HepG2 (cell line): Measurements from ENCODE around the gene SLC17A5. TPM values are rescaled to one million over a fixed set of nuclear protein-coding genes. Genes with fewer than 3 reads are reported as not detected.

Source experiments
- FOXK1 ChIP-seq: sonication (generic); formaldehyde crosslinking; IDR thresholded peaks from 2 replicates; pipeline ENCODE4 v1.4.0; 2020; ENCODE audit warnings: low read depth, missing genetic modification reagents, borderline replicate concordance
- MBNL3 ChIP-seq: fragments of 250-450 bp; sonication (Bioruptor Pico); conservative IDR thresholded peaks from 2 replicates; pipeline ENCODE4 v1.8.0; 2022; ENCODE audit warnings: mild to moderate bottlenecking, inconsistent platforms
- NCOA1 ChIP-seq: sonication (generic); formaldehyde crosslinking; IDR thresholded peaks from 2 replicates; pipeline ENCODE4 v1.9.0; 2021; ENCODE audit warnings: missing genetic modification reagents
- PHF5A ChIP-seq: IDR thresholded peaks from one replicate; pipeline ENCODE4 v1.6.1; 2018; ENCODE audit warnings: low read depth, missing genetic modification reagents; ENCODE audit not compliant: unreplicated experiment
- SP140L ChIP-seq: sonication (generic); formaldehyde crosslinking; IDR thresholded peaks from 2 replicates; pipeline ENCODE4 v1.4.0; 2020; ENCODE audit warnings: missing genetic modification reagents, borderline replicate concordance
- ZFP90 ChIP-seq: sonication (generic); formaldehyde crosslinking; IDR thresholded peaks from 2 replicates; pipeline ENCODE4 v1.8.0; 2022; ENCODE audit warnings: missing genetic modification reagents, mild to moderate bottlenecking, inconsistent platforms, borderline replicate concordance
- ZIK1 ChIP-seq: sonication (generic); formaldehyde crosslinking; IDR thresholded peaks from 2 replicates; pipeline ENCODE4 v1.5.0; 2020; ENCODE audit warnings: mild to moderate bottlenecking, low read depth, missing genetic modification reagents, borderline replicate concordance
- ZNF225 ChIP-seq: sonication (generic); formaldehyde crosslinking; IDR thresholded peaks from 2 replicates; pipeline ENCODE4 v1.4.0; 2020; ENCODE audit warnings: mild to moderate bottlenecking, missing genetic modification reagents
- ZNF598 ChIP-seq: sonication (generic); formaldehyde crosslinking; IDR thresholded peaks from 2 replicates; pipeline ENCODE4 v1.5.1; 2020; ENCODE audit warnings: mild to moderate bottlenecking, missing genetic modification reagents, borderline replicate concordance
- ZNF790 ChIP-seq: sonication (generic); formaldehyde crosslinking; IDR thresholded peaks from 2 replicates; pipeline ENCODE4 v1.8.0; 2022; ENCODE audit warnings: missing genetic modification reagents, mild to moderate bottlenecking, borderline replicate concordance
- polyA plus RNA-seq, 8 experiments: library from polyadenylated mRNA; depleted of rRNA in 3 of 8; stranded (reverse) in 7 of 8; unstranded in 1 of 8; fragments of >200 nt; fragmentation: Illumina TruSeq in 4 of 8; extraction: Trizol in 4 of 8; gene quantifications; 2 replicates each; pipeline versions ENCODE4 v1.2.1 to v1.2.3, GENCODE V29; 2011 to 2016; ENCODE audit warnings: low read depth in 4 of 8, missing spikeins in 1 of 8, mixed read lengths in 1 of 8; ENCODE audit not compliant: insufficient read depth in 1 of 8
- total RNA-seq, 5 experiments: library from RNA; depleted of rRNA; stranded (reverse); fragments of >200 nt; fragmentation: Illumina TruSeq; extraction: Trizol; gene quantifications; 2 replicates each; pipeline ENCODE4 v1.2.3, GENCODE V29; 2016; ENCODE audit warnings: low read depth in 1 of 5
- TF ChIP-seq, protein P1 (sequence below): sonication (generic); formaldehyde crosslinking; IDR thresholded peaks from 2 replicates; pipeline ENCODE4 v1.4.0; 2020; ENCODE audit warnings: missing genetic modification reagents
- TF ChIP-seq, protein P2 (sequence below): sonication (generic); formaldehyde crosslinking; IDR thresholded peaks from 2 replicates; pipeline ENCODE4 v1.5.0; 2020; ENCODE audit warnings: missing genetic modification reagents, mild to moderate bottlenecking, borderline replicate concordance
- TF ChIP-seq, protein P3 (sequence below): IDR thresholded peaks from 2 replicates; pipeline ENCODE4 v1.6.1; 2016
- TF ChIP-seq, protein P4 (sequence below): sonication (generic); formaldehyde crosslinking; IDR thresholded peaks from 2 replicates; pipeline ENCODE4 v1.4.0; 2020; ENCODE audit warnings: missing genetic modification reagents
- TF ChIP-seq, protein P5 (sequence below): sonication (generic); formaldehyde crosslinking; IDR thresholded peaks from 2 replicates; pipeline ENCODE4 v1.5.1; 2020; ENCODE audit warnings: missing genetic modification reagents, mild to moderate bottlenecking, borderline replicate concordance

The SLC17A5 gene
- total and polyA plus RNA-seq, 2 of the 13 experiments (the other 11 are each of a cell fraction or from before 2014, with no cell fraction given): 18.3 to 20.5 TPM

DNA sequence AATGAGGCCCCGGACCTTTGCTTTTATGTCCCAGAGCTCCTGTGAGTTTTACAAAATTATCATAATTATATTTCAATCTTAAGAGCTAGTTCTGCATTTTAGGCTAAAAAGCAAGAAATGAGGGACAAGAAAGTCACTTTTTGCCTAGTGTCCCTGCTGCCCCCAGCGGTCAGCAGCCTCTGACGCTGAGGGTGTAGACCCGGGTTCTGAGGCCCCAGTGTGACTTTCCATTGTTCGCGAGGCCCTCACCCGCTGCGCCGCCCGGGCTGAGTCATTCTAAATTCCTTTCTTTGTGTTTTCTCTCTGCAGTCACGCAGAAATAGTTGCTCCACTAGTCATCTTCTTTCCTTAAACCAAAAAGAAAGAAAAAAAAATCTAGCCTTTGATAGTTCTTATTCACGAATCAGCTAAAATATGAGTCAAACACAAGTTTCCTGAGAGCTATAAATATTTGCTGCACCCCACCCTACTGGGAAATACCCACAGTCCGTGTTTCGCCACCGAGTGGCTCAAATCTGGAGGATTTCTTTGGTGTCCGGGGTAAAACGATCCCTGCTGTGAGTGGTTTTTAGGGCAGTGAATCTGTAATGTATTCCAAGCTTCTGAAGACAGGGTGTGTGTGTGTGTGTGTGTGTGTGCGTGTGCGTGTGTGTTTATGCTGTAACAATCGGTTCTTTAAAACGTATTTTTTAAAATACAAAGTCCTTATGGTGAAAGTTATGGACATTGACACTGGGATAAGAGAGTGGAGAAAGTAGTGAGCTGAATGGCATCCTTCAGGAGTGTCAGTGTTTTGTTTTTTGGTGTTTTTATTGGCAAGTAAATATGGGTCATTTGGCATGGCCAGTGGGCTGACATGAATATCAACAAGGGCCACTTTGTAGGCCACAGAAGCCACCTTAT lies 73.3 kb downstream of the SLC17A5 start (continued):
- TF ChIP-seq, protein P1, sequence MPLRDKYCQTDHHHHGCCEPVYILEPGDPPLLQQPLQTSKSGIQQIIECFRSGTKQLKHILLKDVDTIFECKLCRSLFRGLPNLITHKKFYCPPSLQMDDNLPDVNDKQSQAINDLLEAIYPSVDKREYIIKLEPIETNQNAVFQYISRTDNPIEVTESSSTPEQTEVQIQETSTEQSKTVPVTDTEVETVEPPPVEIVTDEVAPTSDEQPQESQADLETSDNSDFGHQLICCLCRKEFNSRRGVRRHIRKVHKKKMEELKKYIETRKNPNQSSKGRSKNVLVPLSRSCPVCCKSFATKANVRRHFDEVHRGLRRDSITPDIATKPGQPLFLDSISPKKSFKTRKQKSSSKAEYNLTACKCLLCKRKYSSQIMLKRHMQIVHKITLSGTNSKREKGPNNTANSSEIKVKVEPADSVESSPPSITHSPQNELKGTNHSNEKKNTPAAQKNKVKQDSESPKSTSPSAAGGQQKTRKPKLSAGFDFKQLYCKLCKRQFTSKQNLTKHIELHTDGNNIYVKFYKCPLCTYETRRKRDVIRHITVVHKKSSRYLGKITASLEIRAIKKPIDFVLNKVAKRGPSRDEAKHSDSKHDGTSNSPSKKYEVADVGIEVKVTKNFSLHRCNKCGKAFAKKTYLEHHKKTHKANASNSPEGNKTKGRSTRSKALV (CRISPR knock-in tag): no peak
- peak; percentile 32; the same call in 1 of the 2 replicates for TF ChIP-seq FOXK1
- TF ChIP-seq ZIK1 (CRISPR knock-in tag): no peak
- TF ChIP-seq ZFP90 (CRISPR knock-in tag): no peak
- TF ChIP-seq, protein P2, sequence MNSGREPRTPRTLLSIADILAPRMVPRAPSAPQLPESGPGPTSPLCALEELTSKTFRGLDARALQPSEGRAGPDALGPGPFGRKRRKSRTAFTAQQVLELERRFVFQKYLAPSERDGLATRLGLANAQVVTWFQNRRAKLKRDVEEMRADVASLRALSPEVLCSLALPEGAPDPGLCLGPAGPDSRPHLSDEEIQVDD (CRISPR knock-in tag): no peak
- no peak for TF ChIP-seq MBNL3 (CRISPR knock-in tag)
- no peak; the same call in 1 of the 2 replicates for TF ChIP-seq SP140L (CRISPR knock-in tag)
- TF ChIP-seq, protein P3, sequence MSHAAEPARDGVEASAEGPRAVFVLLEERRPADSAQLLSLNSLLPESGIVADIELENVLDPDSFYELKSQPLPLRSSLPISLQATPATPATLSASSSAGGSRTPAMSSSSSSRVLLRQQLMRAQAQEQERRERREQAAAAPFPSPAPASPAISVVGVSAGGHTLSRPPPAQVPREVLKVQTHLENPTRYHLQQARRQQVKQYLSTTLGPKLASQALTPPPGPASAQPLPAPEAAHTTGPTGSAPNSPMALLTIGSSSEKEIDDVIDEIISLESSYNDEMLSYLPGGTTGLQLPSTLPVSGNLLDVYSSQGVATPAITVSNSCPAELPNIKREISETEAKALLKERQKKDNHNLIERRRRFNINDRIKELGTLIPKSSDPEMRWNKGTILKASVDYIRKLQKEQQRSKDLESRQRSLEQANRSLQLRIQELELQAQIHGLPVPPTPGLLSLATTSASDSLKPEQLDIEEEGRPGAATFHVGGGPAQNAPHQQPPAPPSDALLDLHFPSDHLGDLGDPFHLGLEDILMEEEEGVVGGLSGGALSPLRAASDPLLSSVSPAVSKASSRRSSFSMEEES (CRISPR knock-in tag): peak; percentile 81
- TF ChIP-seq ZNF598 (CRISPR knock-in tag): no peak
- TF ChIP-seq ZNF790 (CRISPR knock-in tag): no peak
- TF ChIP-seq, protein P4, sequence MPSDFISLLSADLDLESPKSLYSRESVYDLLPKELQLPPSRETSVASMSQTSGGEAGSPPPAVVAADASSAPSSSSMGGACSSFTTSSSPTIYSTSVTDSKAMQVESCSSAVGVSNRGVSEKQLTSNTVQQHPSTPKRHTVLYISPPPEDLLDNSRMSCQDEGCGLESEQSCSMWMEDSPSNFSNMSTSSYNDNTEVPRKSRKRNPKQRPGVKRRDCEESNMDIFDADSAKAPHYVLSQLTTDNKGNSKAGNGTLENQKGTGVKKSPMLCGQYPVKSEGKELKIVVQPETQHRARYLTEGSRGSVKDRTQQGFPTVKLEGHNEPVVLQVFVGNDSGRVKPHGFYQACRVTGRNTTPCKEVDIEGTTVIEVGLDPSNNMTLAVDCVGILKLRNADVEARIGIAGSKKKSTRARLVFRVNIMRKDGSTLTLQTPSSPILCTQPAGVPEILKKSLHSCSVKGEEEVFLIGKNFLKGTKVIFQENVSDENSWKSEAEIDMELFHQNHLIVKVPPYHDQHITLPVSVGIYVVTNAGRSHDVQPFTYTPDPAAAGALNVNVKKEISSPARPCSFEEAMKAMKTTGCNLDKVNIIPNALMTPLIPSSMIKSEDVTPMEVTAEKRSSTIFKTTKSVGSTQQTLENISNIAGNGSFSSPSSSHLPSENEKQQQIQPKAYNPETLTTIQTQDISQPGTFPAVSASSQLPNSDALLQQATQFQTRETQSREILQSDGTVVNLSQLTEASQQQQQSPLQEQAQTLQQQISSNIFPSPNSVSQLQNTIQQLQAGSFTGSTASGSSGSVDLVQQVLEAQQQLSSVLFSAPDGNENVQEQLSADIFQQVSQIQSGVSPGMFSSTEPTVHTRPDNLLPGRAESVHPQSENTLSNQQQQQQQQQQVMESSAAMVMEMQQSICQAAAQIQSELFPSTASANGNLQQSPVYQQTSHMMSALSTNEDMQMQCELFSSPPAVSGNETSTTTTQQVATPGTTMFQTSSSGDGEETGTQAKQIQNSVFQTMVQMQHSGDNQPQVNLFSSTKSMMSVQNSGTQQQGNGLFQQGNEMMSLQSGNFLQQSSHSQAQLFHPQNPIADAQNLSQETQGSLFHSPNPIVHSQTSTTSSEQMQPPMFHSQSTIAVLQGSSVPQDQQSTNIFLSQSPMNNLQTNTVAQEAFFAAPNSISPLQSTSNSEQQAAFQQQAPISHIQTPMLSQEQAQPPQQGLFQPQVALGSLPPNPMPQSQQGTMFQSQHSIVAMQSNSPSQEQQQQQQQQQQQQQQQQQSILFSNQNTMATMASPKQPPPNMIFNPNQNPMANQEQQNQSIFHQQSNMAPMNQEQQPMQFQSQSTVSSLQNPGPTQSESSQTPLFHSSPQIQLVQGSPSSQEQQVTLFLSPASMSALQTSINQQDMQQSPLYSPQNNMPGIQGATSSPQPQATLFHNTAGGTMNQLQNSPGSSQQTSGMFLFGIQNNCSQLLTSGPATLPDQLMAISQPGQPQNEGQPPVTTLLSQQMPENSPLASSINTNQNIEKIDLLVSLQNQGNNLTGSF (CRISPR knock-in tag): no peak
- no peak for TF ChIP-seq NCOA1
- no peak for TF ChIP-seq PHF5A (CRISPR knock-in tag)
- TF ChIP-seq, protein P5, sequence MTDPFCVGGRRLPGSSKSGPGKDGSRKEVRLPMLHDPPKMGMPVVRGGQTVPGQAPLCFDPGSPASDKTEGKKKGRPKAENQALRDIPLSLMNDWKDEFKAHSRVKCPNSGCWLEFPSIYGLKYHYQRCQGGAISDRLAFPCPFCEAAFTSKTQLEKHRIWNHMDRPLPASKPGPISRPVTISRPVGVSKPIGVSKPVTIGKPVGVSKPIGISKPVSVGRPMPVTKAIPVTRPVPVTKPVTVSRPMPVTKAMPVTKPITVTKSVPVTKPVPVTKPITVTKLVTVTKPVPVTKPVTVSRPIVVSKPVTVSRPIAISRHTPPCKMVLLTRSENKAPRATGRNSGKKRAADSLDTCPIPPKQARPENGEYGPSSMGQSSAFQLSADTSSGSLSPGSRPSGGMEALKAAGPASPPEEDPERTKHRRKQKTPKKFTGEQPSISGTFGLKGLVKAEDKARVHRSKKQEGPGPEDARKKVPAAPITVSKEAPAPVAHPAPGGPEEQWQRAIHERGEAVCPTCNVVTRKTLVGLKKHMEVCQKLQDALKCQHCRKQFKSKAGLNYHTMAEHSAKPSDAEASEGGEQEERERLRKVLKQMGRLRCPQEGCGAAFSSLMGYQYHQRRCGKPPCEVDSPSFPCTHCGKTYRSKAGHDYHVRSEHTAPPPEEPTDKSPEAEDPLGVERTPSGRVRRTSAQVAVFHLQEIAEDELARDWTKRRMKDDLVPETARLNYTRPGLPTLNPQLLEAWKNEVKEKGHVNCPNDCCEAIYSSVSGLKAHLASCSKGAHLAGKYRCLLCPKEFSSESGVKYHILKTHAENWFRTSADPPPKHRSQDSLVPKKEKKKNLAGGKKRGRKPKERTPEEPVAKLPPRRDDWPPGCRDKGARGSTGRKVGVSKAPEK (CRISPR knock-in tag): peak; percentile 62; the same call in 1 of the 2 replicates
- TF ChIP-seq ZNF225 (CRISPR knock-in tag): no peak
